ENCODE results near the gene HAUS8. TPM values are rescaled to one million over a fixed set of nuclear protein-coding genes. Genes with fewer than 3 reads are reported as not detected.
A peak's percentile ranks its signal among the peaks of the same experiment; 100 is the strongest.

Gene HAUS8
- total and polyA plus RNA-seq, 2 donors (not counting 1 experiment from before 2014, with no cell fraction given): 17.6 to 24.9 TPM

GRCh38 chr19:17078920-17079709, 3.9 kb upstream of the HAUS8 start:
- H3K9me3 ChIP-seq (ENCODE audit: control extremely low read depth in 1 of 3, control insufficient read depth in 2 of 3, insufficient read depth in 1 of 3, low read length in 2 of 3): no peaks in the 10 kb centered on the region
- ChIA-PET CTCF (interaction anchor here (0.6 to 1.3 kb wide), 3 partner anchors 31 to 363 kb away, joined by 3 to 5 read pairs (median 4); no protein-coding TSS in a partner anchor), POLR2A (interaction anchor here (0.9 to 1.5 kb wide), 3 partner anchors 11 to 91 kb away, joined by 3 read pairs; no protein-coding TSS in a partner anchor)
- peaks cover 93% of the 10 kb centered on the region for H3K79me2 ChIP-seq (ENCODE audit: control insufficient read depth, insufficient read depth, low read length)
- peak overlapping the region in 4 of 5 experiments; percentile 1 to 41 (median 24) for H3K4me3 ChIP-seq (ENCODE audit: control extremely low read depth in 1 of 5, extremely low read depth in 1 of 5, insufficient read depth in 1 of 5, low read depth in 2 of 5, low read length in 4 of 5)
- TF ChIP-seq CTCF (IDR thresholded peaks at IDR 0.05): no peak
- no peak for TF ChIP-seq EZH2 (IDR thresholded peaks at IDR 0.05; ENCODE audit: borderline replicate concordance, insufficient read depth, low read depth, low read length, poor library complexity, severe bottlenecking)
- H4K20me1 ChIP-seq (ENCODE audit: control insufficient read depth, insufficient read depth, low read length, poor library complexity, severe bottlenecking): peaks cover 84% of the 10 kb centered on the region
- peaks cover 0 to 9% of the 10 kb centered on the region in 2 experiments for H3K36me3 ChIP-seq (replicated peaks in 1 of 2; ENCODE audit: control extremely low read depth in 1 of 2, control insufficient read depth in 1 of 2, extremely low read depth in 1 of 2, insufficient read depth in 2 of 2, low read length in 1 of 2)
- ATAC-seq (ENCODE audit: low read depth) (no peak), DNase-seq (no peak)
- Mint-ChIP-seq H3K4me1 (peaks cover 76% of the 10 kb centered on the region), H3K27me3 (no peaks in the 10 kb centered on the region), H3K9me3 (ENCODE audit: insufficient read depth) (no peaks in the 10 kb centered on the region), H3K27ac (peak overlapping the region; percentile 84), H3K4me3 (peak overlapping the region; percentile 69)
- intact Hi-C loops (cut with micrococcal nuclease): loop anchor here (5.0 kb wide), 1 partner anchor 1493 kb away; the partner anchor contains the start of gene UBA52
- H3K4me1 ChIP-seq (ENCODE audit: control insufficient read depth in 2 of 2, insufficient read depth in 2 of 2, low read length in 2 of 2): peaks cover 54 to 78% of the 10 kb centered on the region in 2 donors
- no peak overlapping the region for H2AFZ ChIP-seq (ENCODE audit: insufficient read depth, low read depth, low read length, poor library complexity, severe bottlenecking)
- no peaks in the 10 kb centered on the region for H3K27me3 ChIP-seq (replicated peaks in 1 of 4; ENCODE audit: control extremely low read depth in 1 of 4, control insufficient read depth in 3 of 4, insufficient read depth in 4 of 4, low read length in 3 of 4)
- H3K4me2 ChIP-seq (replicated peaks; ENCODE audit: low read depth, low read length, poor library complexity, severe bottlenecking): peak overlapping the region; percentile 73
- H3K27ac ChIP-seq (ENCODE audit: low read length in 2 of 2): peak overlapping the region; percentile 47 to 66
- H3K9ac ChIP-seq (ENCODE audit: low read length): peak overlapping the region; percentile 45
- 84% methylated on average over 16 of the region's 19 CpGs for WGBS (ENCODE audit: insufficient coverage)
